ENCODE results near the gene KLKB1. TPM values are rescaled to one million over a fixed set of nuclear protein-coding genes. Genes with fewer than 3 reads are reported as not detected.

KLKB1 gene
- total RNA-seq = 1 to 10 TPM in 3 of 4 donors, not detected in 1; 1.7 to 2.0 (median 1.9) TPM

GRCh38 chr4:186227221-186227620, at the start of gene KLKB1:
TSS of gene KLKB1 (plus strand) at chr4:186227507. CDS start at chr4:186228196, 689 bp downstream.
- Histone ChIP-seq H3K9me3 (peaks cover 3 to 5% of the 10 kb centered on the region in 2 donors), H3K4me1 (peaks cover 0 to 19% (median 6%) of the 10 kb centered on the region in 4 donors), H3K4me3 (peak within 1 kb of the TSS in 2 of 4 donors; percentile 0 to 5), H3K27ac (no peak within 1 kb of the TSS), H3K36me3 (no peaks in the 10 kb centered on the region), H3K27me3 (no peaks in the 10 kb centered on the region)
- DNase-seq = no peak
- in situ Hi-C loops (cut with MboI; ENCODE audit: low pct_ligation_motif_present in 1 of 4, low pct_unique_long_range_greater_than_20kb in 1 of 4, low sequenced_read_pairs in 3 of 4) (no loop called here), intact Hi-C loops (cut with DNase I; ENCODE audit: low total_unique reads) (no loop called here)
- TF ChIP-seq, protein P1, sequence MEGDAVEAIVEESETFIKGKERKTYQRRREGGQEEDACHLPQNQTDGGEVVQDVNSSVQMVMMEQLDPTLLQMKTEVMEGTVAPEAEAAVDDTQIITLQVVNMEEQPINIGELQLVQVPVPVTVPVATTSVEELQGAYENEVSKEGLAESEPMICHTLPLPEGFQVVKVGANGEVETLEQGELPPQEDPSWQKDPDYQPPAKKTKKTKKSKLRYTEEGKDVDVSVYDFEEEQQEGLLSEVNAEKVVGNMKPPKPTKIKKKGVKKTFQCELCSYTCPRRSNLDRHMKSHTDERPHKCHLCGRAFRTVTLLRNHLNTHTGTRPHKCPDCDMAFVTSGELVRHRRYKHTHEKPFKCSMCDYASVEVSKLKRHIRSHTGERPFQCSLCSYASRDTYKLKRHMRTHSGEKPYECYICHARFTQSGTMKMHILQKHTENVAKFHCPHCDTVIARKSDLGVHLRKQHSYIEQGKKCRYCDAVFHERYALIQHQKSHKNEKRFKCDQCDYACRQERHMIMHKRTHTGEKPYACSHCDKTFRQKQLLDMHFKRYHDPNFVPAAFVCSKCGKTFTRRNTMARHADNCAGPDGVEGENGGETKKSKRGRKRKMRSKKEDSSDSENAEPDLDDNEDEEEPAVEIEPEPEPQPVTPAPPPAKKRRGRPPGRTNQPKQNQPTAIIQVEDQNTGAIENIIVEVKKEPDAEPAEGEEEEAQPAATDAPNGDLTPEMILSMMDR (IDR thresholded peaks at IDR 0.05) = no peak
- TF ChIP-seq POLR2AphosphoS5 (IDR thresholded peaks at IDR 0.05) (no peak), EP300 (IDR thresholded peaks at IDR 0.05; ENCODE audit: low read depth) (no peak), POLR2A (IDR thresholded peaks at IDR 0.05) (no peak)
- WGBS, 2 donors (ENCODE audit: low coverage in 1 of 2) = 66 to 70% methylated on average over 5 of the region's 5 CpGs

DNA sequence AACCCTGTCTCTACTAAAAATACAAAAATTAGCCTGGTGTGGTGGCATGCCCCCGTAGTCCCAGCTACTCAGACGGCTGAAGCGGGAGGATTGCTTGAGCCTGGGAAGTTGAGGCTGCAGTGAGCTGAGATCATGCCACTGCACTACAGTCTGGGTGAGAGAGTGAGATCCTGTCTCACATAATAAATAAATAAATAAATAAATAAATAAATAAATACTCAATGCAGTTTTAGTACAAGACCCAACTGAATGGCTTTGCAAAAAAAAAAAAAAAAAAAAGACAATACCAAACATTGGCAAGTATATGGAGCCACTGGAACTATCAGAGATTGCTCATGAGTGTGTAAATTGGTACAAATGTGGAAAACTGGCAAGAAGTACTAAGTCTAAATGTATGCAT, 39.2 kb upstream of the KLKB1 start:
- TF ChIP-seq EP300 (IDR thresholded peaks at IDR 0.05; ENCODE audit: low read depth) (no peak), POLR2AphosphoS5 (IDR thresholded peaks at IDR 0.05) (no peak), POLR2A (IDR thresholded peaks at IDR 0.05) (no peak)
- TF ChIP-seq, protein P1 (IDR thresholded peaks at IDR 0.05) = no peak
- Histone ChIP-seq H3K27ac (no peak overlapping the region), H3K36me3 (no peaks in the 10 kb centered on the region), H3K9me3 (no peaks in the 10 kb centered on the region), H3K27me3 (no peaks in the 10 kb centered on the region), H3K4me1 (peaks cover 11 to 28% (median 27%) of the 10 kb centered on the region in 4 donors), H3K4me3 (no peak overlapping the region)
- 83 to 100% methylated on average over 3 of the region's 3 CpGs for WGBS, 2 donors (ENCODE audit: low coverage in 1 of 2)
- in situ Hi-C loops (cut with MboI; ENCODE audit: low pct_ligation_motif_present in 1 of 4, low pct_unique_long_range_greater_than_20kb in 1 of 4, low sequenced_read_pairs in 3 of 4) (no loop called here), intact Hi-C loops (cut with DNase I; ENCODE audit: low total_unique reads) (no loop called here)
- DNase-seq = no peak

DNA sequence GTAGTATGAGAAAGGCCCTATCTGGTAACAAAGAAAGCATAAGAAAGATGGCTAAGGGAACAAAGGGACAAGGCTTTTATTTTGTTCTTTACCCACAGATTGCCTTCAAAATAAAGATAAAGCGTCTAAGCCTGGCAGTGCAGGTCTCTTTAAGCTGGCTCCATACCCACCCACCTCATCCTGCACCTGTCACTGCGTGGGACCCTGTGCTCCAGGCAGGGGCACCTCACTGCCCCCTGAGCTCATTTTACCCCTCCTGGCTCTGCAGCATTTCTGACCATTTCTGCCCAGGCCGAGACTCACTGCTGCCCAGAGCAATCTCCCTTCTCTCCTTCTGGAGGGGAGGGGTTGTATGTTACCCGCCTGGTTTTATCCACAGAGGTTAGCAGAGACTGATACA, 37.7 kb upstream of the KLKB1 start:
- Histone ChIP-seq H3K36me3 (no peaks in the 10 kb centered on the region), H3K9me3 (no peaks in the 10 kb centered on the region), H3K27ac (peak overlapping the region; percentile 93 to 99 (median 96)), H3K4me3 (peak overlapping the region in 1 of 4 donors; percentile 68), H3K4me1 (peaks cover 11 to 37% (median 27%) of the 10 kb centered on the region in 4 donors), H3K27me3 (no peaks in the 10 kb centered on the region)
- no peak for TF ChIP-seq EP300 (IDR thresholded peaks at IDR 0.05; ENCODE audit: low read depth)
- no peak for TF ChIP-seq POLR2AphosphoS5 (IDR thresholded peaks at IDR 0.05)
- TF ChIP-seq, protein P1 (IDR thresholded peaks at IDR 0.05) = no peak
- no peak for TF ChIP-seq POLR2A (IDR thresholded peaks at IDR 0.05)
- in situ Hi-C loops (cut with MboI; ENCODE audit: low pct_ligation_motif_present in 1 of 4, low pct_unique_long_range_greater_than_20kb in 1 of 4, low sequenced_read_pairs in 3 of 4) = no loop called here
- 42 to 60% methylated on average over 1 to 4 of the region's 4 CpGs for WGBS, 2 donors (ENCODE audit: low coverage in 1 of 2)
- no peak for DNase-seq
- intact Hi-C loops (cut with DNase I; ENCODE audit: low total_unique reads) = loop anchor here (5.0 kb wide), 1 partner anchor 42 kb away; no protein-coding TSS in a partner anchor

GRCh38 chr4:186190581-186191199, 36.6 kb upstream of the KLKB1 start:
- H3K4me1 ChIP-seq = peaks cover 11 to 37% (median 27%) of the 10 kb centered on the region in 4 donors
- in situ Hi-C loops (cut with MboI; ENCODE audit: low pct_ligation_motif_present in 1 of 4, low pct_unique_long_range_greater_than_20kb in 1 of 4, low sequenced_read_pairs in 3 of 4) (no loop called here), intact Hi-C loops (cut with DNase I; ENCODE audit: low total_unique reads) (loop anchor here (5.0 kb wide), 1 partner anchor 43 kb away; no protein-coding TSS in a partner anchor)
- no peaks in the 10 kb centered on the region for H3K36me3 ChIP-seq
- H3K27me3 ChIP-seq = no peaks in the 10 kb centered on the region
- peak overlapping the region; percentile 93 to 99 (median 96) for H3K27ac ChIP-seq
- peak; percentile 56 for DNase-seq
- no peaks in the 10 kb centered on the region for H3K9me3 ChIP-seq
- 1% methylated on average over 19 of the region's 34 CpGs; no CpG with 5 or more reads in 1 of the 2 donors for WGBS, 2 donors (ENCODE audit: low coverage in 1 of 2)
- no peak for TF ChIP-seq EP300 (IDR thresholded peaks at IDR 0.05; ENCODE audit: low read depth)
- TF ChIP-seq POLR2A (IDR thresholded peaks at IDR 0.05) = no peak
- no peak for TF ChIP-seq POLR2AphosphoS5 (IDR thresholded peaks at IDR 0.05)
- TF ChIP-seq, protein P1 (IDR thresholded peaks at IDR 0.05) = peak in 2 of 5 experiments; percentile 3 to 40
- peak overlapping the region; percentile 44 to 93 (median 68) for H3K4me3 ChIP-seq

All from transverse colon (tissue), 4 donors.